HepG2 (cell line): ENCODE measurements around the gene CBX2. TPM values are rescaled to one million over a fixed set of nuclear protein-coding genes. Genes with fewer than 3 reads are reported as not detected.

ENCODE experiments used
- ARNTL ChIP-seq: sonication (generic); formaldehyde crosslinking; IDR thresholded peaks from 2 replicates; pipeline ENCODE4 v1.4.0; 2020; ENCODE audit warnings: mild to moderate bottlenecking, missing genetic modification reagents
- CEBPG ChIP-seq: IDR thresholded peaks from 2 replicates; pipeline ENCODE4 v1.6.1; 2016
- CHD4 ChIP-seq: fragments of 200-600 bp; sonication (generic); IDR thresholded peaks from 2 replicates; pipeline ENCODE4 v1.7.0; 2017; ENCODE audit warnings: mild to moderate bottlenecking, low read length, borderline replicate concordance
- DBP ChIP-seq: sonication (generic); formaldehyde crosslinking; IDR thresholded peaks from 2 replicates; pipeline ENCODE4 v1.4.0; 2020; ENCODE audit warnings: missing genetic modification reagents; ENCODE audit errors: not compliant biosample characterization
- FOXA1 ChIP-seq, 2 experiments: fragments of 450-650 bp in 1 of 2; sonication (generic) in 1 of 2; formaldehyde crosslinking in 1 of 2; IDR thresholded peaks; 2 replicates each; pipeline versions ENCODE4 v1.4.0 to v1.6.1; 2016 to 2020; ENCODE audit warnings: missing genetic modification reagents in 1 of 2
- FOXP1 ChIP-seq, 2 experiments: fragments of 450-650 bp in 1 of 2; IDR thresholded peaks; 2 replicates each; pipeline ENCODE4 v1.6.1; 2017 to 2018; ENCODE audit warnings: antibody characterized with exemption in 1 of 2
- HDAC2 ChIP-seq: sonication (generic); formaldehyde crosslinking; IDR thresholded peaks from 2 replicates; pipeline ENCODE4 v1.4.0; 2020; ENCODE audit warnings: missing genetic modification reagents
- HIC2 ChIP-seq: sonication (generic); formaldehyde crosslinking; IDR thresholded peaks from 2 replicates; pipeline ENCODE4 v1.9.0; 2022; ENCODE audit warnings: low read depth, missing genetic modification reagents
- HMG20A ChIP-seq: IDR thresholded peaks from 2 replicates; pipeline ENCODE4 v1.6.1; 2016; ENCODE audit warnings: borderline replicate concordance
- MXD4 ChIP-seq: IDR thresholded peaks from 2 replicates; pipeline ENCODE4 v1.6.1; 2016; ENCODE audit warnings: mild to moderate bottlenecking, missing biosample characterization, missing genetic modification reagents
- SRY ChIP-seq: sonication (generic); formaldehyde crosslinking; IDR thresholded peaks from 2 replicates; pipeline ENCODE4 v1.8.0; 2022; ENCODE audit warnings: mild to moderate bottlenecking, missing genetic modification reagents
- ZBTB39 ChIP-seq: sonication (generic); formaldehyde crosslinking; IDR thresholded peaks from 2 replicates; pipeline ENCODE4 v1.5.0; 2020; ENCODE audit warnings: missing genetic modification reagents
- ZNF232 ChIP-seq: sonication (generic); formaldehyde crosslinking; IDR thresholded peaks from 2 replicates; pipeline ENCODE4 v1.4.0; 2020; ENCODE audit warnings: missing genetic modification reagents, borderline replicate concordance
- ZNF432 ChIP-seq: sonication (generic); formaldehyde crosslinking; IDR thresholded peaks from 2 replicates; pipeline ENCODE4 v1.5.0; 2020; ENCODE audit warnings: missing genetic modification reagents, mild to moderate bottlenecking, borderline replicate concordance
- ZNF572 ChIP-seq: sonication (generic); formaldehyde crosslinking; IDR thresholded peaks from 2 replicates; pipeline ENCODE4 v1.5.1; 2020; ENCODE audit warnings: mild to moderate bottlenecking, missing genetic modification reagents
- ZNF644 ChIP-seq: IDR thresholded peaks from 2 replicates; pipeline ENCODE4 v1.6.1; 2016; ENCODE audit warnings: low read depth
- polyA plus RNA-seq, 8 experiments: library from polyadenylated mRNA; depleted of rRNA in 3 of 8; stranded (reverse) in 7 of 8; unstranded in 1 of 8; fragments of >200 nt; fragmentation: Illumina TruSeq in 4 of 8; extraction: Trizol in 4 of 8; gene quantifications; 2 replicates each; pipeline versions ENCODE4 v1.2.1 to v1.2.3, GENCODE V29; 2011 to 2016; ENCODE audit warnings: low read depth in 4 of 8, missing spikeins in 1 of 8, mixed read lengths in 1 of 8; ENCODE audit not compliant: insufficient read depth in 1 of 8
- total RNA-seq, 5 experiments: library from RNA; depleted of rRNA; stranded (reverse); fragments of >200 nt; fragmentation: Illumina TruSeq; extraction: Trizol; gene quantifications; 2 replicates each; pipeline ENCODE4 v1.2.3, GENCODE V29; 2016; ENCODE audit warnings: low read depth in 1 of 5
- TF ChIP-seq, protein P1 (sequence below): IDR thresholded peaks from 2 replicates; pipeline ENCODE4 v1.6.1; 2016; ENCODE audit warnings: low read depth
- TF ChIP-seq, protein P2 (sequence below): IDR thresholded peaks from 2 replicates; pipeline ENCODE4 v1.6.1; 2016; ENCODE audit warnings: low read depth, control low read depth
- TF ChIP-seq, protein P3 (sequence below): sonication (generic); formaldehyde crosslinking; IDR thresholded peaks from 2 replicates; pipeline ENCODE4 v1.8.0; 2023; ENCODE audit warnings: mild to moderate bottlenecking, missing genetic modification reagents
- TF ChIP-seq, protein P4 (sequence below): sonication (generic); formaldehyde crosslinking; IDR thresholded peaks from 2 replicates; pipeline ENCODE4 v1.8.1; 2023; ENCODE audit warnings: mild to moderate bottlenecking, missing genetic modification reagents

CBX2 gene
- total and polyA plus RNA-seq, 2 of the 13 experiments (the other 11 are each of a cell fraction or from before 2014, with no cell fraction given): 14.5 to 31.1 TPM

- no peak for TF ChIP-seq ZBTB39 (CRISPR knock-in tag)
- TF ChIP-seq ZNF644 (CRISPR knock-in tag): peak; percentile 97
- TF ChIP-seq FOXP1 (IDR thresholded peaks at IDR 0.05): no peak
- peak; percentile 94 for TF ChIP-seq FOXP1 (CRISPR knock-in tag; IDR thresholded peaks at IDR 0.05)
- TF ChIP-seq CHD4: no peak
- peak; percentile 64; the same call in 1 of the 2 replicates for TF ChIP-seq SRY (CRISPR knock-in tag)
- peak; percentile 96 for TF ChIP-seq CEBPG
- peak; percentile 88; the same call in 1 of the 2 replicates for TF ChIP-seq ZNF232
- peak; percentile 73; the same call in 1 of the 2 replicates for TF ChIP-seq ZNF572 (CRISPR knock-in tag)
- TF ChIP-seq, protein P1, sequence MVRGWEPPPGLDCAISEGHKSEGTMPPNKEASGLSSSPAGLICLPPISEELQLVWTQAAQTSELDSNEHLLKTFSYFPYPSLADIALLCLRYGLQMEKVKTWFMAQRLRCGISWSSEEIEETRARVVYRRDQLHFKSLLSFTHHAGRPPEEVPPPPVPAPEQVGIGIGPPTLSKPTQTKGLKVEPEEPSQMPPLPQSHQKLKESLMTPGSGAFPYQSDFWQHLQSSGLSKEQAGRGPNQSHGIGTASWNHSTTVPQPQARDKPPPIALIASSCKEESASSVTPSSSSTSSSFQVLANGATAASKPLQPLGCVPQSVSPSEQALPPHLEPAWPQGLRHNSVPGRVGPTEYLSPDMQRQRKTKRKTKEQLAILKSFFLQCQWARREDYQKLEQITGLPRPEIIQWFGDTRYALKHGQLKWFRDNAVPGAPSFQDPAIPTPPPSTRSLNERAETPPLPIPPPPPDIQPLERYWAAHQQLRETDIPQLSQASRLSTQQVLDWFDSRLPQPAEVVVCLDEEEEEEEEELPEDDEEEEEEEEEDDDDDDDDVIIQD (CRISPR knock-in tag): peak; percentile 48; the same call in 1 of the 2 replicates
- TF ChIP-seq, protein P2, sequence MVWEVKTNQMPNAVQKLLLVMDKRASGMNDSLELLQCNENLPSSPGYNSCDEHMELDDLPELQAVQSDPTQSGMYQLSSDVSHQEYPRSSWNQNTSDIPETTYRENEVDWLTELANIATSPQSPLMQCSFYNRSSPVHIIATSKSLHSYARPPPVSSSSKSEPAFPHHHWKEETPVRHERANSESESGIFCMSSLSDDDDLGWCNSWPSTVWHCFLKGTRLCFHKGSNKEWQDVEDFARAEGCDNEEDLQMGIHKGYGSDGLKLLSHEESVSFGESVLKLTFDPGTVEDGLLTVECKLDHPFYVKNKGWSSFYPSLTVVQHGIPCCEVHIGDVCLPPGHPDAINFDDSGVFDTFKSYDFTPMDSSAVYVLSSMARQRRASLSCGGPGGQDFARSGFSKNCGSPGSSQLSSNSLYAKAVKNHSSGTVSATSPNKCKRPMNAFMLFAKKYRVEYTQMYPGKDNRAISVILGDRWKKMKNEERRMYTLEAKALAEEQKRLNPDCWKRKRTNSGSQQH (CRISPR knock-in tag): peak; percentile 85; the same call in 1 of the 2 replicates
- TF ChIP-seq, protein P3, sequence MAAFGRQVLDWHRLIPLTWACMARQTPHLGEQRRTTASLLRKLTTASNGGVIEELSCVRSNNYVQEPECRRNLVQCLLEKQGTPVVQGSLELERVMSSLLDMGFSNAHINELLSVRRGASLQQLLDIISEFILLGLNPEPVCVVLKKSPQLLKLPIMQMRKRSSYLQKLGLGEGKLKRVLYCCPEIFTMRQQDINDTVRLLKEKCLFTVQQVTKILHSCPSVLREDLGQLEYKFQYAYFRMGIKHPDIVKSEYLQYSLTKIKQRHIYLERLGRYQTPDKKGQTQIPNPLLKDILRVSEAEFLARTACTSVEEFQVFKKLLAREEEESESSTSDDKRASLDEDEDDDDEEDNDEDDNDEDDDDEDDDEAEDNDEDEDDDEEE (CRISPR knock-in tag): peak; percentile 39; the same call in 1 of the 2 replicates
- peak; percentile 66 for TF ChIP-seq MXD4 (CRISPR knock-in tag)
- TF ChIP-seq ARNTL (CRISPR knock-in tag): peak; percentile 88
- no peak for TF ChIP-seq FOXA1 (IDR thresholded peaks at IDR 0.05)
- TF ChIP-seq FOXA1 (CRISPR knock-in tag; IDR thresholded peaks at IDR 0.05): peak; percentile 69
- TF ChIP-seq HIC2 (CRISPR knock-in tag): peak; percentile 84
- TF ChIP-seq ZNF432: no peak
- no peak for TF ChIP-seq DBP (CRISPR knock-in tag)
- TF ChIP-seq, protein P4, sequence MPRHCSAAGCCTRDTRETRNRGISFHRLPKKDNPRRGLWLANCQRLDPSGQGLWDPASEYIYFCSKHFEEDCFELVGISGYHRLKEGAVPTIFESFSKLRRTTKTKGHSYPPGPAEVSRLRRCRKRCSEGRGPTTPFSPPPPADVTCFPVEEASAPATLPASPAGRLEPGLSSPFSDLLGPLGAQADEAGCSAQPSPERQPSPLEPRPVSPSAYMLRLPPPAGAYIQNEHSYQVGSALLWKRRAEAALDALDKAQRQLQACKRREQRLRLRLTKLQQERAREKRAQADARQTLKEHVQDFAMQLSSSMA: peak; percentile 44; the same call in 1 of the 2 replicates
- peak; percentile 98 for TF ChIP-seq HDAC2 (CRISPR knock-in tag)
- TF ChIP-seq HMG20A (CRISPR knock-in tag): peak; percentile 93
These were observed 44.7 kb downstream of the CBX2 start (continued) for GRCh38 chr17:79822583-79823124.
